SKM-1 (cell line): ENCODE measurements around the gene PKD2L1.
"Not testable (repeated sequence)": the region's sequence is repeated elsewhere in the genome, so short reads cannot be mapped to it uniquely, and the experiment has no call there.

Experiments used
- DNase-seq: peaks from one replicate; lab custom pipeline; 2025; ENCODE audit not compliant: unreplicated experiment; lab: John Stamatoyannopoulos, UW

PKD2L1 gene

DNA sequence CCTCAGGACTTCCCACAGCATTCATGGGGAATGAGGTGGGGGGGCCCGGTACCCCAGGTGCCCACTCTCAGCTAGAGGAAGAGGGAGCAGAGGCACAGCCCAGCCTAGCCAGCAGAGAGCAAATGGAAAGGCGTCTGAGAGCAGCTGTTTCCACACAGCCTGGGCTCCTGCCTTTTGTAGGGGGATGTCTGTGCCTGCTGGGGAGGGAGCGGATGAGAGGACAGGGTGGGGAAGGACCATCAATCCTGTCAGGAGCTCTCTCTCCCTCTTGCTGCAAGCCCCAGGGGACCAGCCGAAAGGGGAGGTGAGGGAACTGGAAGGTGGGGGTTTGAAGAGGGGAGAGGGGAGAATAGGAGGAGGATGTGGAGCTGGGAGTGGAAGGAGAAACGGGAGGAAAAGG lies at the start of gene PKD2L1:
TSS of gene PKD2L1 (minus strand) at position 150 of the 400 bp plus-strand sequence. CDS start at position 25, 125 bp downstream.
- DNase-seq, result no peak

DNA sequence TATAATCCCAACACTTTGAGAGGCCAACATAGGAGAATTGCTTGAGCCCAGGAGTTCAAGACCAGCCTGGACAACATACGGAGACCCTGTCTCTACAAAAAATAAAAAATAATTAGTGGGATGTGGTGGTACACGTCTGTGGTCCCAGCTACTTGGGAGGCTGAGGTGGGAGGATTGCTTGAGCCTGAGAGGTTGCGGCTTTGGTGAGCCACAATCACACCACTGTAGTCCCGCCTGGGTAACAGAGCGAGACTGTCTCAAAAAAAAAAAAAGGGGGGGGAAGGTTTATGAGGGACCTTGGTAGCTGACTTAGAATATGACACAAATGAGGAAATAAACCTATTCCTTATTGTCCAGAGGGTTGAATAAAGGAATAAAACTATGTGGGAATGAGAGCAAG lies 47.8 kb upstream of the PKD2L1 start:
- DNase-seq, result no peak

GRCh38 chr10:100376656-100377055 lies 46.6 kb upstream of the PKD2L1 start:
- DNase-seq, result not testable (repeated sequence)

GRCh38 chr10:100374677-100375353 lies 44.8 kb upstream of the PKD2L1 start:
- DNase-seq, result not testable (repeated sequence)

DNA sequence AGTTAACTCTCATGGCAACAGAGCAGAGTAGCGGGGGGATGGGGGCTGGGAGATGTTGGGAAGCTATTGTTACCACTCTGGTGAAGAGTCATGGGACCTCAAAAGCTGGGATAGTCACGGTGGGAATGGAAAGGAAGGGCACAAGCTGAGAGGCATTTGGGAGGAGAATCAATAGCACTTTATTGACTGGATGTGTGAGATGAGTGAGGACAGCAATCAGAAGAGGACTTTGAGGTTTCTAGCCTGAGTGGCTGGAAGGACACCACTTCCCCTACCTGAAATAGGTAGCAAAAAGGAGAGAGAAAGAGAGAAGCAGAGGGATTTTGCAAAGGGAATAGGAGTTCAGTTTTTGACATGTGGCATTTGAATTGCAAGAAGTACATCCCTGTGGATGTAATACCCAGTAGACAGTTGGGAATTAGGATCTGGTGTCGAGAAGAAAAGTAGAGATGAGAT lies 44.2 kb upstream of the PKD2L1 start:
- DNase-seq, result no peak

DNA sequence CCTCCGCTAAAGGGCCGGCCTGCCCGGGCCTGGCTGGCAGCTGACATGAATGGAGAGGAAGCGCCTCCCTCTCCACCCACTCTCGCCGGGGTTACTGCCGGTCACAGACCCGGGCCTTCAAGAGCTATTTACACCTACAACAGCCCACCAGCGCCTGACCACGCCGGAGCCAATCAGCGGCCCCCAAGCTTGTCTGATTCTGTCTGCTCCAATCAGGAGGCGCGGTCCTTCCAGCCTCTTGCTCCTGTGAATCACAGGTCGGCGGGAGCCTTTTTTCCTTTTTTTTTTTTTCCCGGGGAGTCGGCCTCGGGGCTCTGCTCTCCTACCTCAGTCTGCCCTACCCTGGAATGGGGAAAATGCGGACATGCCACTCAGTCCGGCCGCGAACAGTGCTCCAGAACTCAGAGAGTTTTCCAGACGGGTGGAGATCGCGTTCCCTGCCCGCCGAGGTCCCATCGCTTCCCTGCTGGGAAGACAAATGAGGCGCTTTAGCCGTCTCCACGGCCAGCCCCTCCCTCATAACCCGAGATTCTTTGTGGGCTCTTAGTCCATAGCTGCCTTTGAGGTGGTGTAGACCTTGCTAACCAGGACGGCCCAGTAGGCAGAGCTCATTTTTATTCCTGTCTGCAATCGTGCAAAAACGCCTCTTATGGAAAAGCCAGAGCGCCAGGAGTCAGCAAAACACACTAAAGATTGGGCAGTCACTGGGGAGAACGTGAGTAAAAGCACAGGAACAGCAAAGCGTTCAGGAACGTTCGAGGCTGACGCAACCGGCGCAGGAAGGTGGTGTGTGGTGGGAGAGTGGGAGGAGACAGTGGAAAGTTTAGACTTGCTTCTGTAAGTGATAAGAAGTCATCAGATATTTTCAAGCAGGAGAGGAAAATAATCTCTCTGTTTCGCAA lies 43.5 kb upstream of the PKD2L1 start:
- DNase-seq, result peak; percentile 86

DNA sequence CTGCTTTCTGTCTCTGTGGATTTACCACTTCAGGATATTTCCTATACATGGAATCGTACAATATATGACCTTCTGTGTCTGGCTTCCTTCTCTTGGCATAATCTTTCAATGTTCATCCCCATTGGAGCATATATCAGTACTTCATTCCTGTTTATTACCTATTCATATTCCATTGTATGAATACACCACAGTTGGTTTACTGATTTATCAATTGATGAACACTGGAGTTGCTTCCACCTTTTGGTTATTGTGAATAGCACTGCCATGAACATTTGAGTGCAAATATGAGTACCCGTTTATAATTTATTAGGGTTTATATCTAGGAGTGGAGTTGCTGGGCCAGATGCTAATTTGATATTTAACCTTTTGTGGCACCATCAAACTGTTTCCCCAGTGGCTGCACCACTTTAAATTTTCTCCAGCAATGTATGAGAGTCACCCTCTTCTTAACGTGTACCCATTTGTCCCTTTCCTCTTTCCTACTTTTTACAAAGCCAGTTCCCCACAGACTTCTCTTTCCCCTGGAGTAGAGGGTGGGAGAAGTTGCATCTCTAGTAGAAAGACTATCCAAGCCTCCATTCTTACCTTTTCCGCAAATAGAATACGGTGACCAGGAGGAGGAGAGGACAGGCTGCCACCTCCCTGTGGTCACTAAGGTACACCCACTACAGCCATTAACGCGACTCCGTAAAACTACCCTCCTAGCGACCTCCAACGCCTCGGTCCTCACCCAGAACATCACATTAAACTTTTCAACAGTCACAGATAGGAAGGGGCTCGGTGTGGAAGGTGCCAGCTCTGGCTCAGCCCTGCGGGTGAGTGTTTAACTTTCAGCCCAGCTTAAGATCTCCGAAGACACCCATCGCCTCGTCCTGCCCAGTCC lies 42.6 kb upstream of the PKD2L1 start:
- no peak for DNase-seq

DNA sequence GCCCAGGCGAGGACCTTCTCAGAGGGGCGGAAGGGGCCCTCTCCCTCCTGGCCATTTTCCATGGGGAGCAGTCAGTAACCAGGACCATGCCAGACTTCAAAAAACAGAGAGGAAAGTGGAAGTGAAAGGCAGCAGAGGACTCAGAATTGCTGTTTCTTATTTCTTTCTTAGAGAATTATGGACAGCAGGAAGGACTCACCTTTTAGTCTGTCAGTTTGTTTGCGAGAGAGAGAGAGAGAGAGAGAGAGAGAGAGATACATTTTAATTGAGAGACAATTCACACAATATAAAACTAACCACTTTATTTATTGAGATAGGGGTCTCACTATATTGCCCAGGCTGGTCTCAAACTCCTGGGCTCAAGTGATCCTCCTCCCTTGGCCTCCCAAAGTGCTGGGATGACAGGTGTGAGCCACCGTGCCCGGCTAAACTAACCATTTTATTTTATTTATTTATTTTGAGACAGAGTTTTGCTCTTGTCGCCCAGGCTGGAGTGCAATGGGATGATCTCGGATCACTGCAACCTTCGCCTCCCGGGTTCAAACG lies 41.5 kb upstream of the PKD2L1 start:
- DNase-seq, result no peak

- peak; percentile 45 for DNase-seq
Measured at GRCh38 chr10:100370714-100371481, 40.9 kb upstream of the PKD2L1 start.

- no peak for DNase-seq
Measured at GRCh38 chr10:100368721-100369120, 38.7 kb upstream of the PKD2L1 start.

- no peak for DNase-seq
Measured at GRCh38 chr10:100364735-100365391, 34.8 kb upstream of the PKD2L1 start.

- no peak for DNase-seq
Measured at GRCh38 chr10:100364175-100364574, 34.1 kb upstream of the PKD2L1 start.

- DNase-seq, result no peak
Measured at GRCh38 chr10:100362570-100363496, 32.8 kb upstream of the PKD2L1 start.

GRCh38 chr10:100360234-100360633 lies 30.2 kb upstream of the PKD2L1 start:
- no peak for DNase-seq

DNA sequence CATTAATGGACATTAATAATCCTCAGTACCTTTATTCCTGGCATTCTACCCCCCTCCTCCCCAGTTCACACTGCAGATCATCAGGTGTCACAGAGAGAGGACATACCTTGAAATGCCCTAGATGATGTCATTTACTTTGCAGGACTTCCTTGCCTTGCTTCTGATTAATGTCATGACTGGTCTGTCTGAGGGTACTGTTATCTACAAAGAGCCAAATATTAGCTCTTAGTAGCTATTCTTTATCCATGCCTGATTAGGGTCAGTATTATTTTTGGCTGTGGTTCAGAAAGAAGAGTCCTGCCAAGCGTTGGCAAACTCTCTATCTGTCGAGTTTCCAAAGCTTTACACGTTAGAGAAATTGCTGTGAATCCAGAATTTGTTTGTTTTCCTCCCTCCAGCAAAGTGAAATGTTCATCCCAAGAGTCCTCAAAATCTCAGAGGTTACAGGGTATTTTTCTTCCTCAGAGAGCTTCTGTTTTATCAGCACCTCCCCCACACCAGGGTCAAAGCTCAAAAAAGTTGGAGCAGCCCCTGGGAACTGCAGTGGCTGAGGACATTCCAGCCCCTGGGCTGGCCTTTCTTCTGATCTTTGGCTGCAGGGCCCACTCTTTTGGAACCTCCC lies 29.6 kb upstream of the PKD2L1 start:
- no peak for DNase-seq

DNA sequence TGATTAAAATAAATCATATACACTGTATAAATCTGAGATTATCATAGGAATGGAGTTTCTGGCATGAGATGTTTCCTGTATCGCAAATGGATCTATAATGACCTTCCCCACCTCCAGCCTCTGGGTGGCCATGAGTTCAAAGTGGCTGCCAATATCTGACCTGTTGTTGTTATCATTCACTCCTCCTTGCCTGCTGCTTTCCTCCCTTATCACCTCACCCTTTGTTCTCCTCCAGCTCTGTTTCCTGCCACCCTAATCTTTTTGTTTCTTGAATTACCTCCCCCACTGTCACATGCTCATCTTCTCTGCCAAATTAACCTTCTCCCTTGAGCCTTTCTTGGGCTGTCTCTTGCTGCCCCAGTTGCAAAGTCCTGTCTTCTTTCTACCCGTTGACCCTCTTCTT lies 29.0 kb upstream of the PKD2L1 start:
- no peak for DNase-seq

DNA sequence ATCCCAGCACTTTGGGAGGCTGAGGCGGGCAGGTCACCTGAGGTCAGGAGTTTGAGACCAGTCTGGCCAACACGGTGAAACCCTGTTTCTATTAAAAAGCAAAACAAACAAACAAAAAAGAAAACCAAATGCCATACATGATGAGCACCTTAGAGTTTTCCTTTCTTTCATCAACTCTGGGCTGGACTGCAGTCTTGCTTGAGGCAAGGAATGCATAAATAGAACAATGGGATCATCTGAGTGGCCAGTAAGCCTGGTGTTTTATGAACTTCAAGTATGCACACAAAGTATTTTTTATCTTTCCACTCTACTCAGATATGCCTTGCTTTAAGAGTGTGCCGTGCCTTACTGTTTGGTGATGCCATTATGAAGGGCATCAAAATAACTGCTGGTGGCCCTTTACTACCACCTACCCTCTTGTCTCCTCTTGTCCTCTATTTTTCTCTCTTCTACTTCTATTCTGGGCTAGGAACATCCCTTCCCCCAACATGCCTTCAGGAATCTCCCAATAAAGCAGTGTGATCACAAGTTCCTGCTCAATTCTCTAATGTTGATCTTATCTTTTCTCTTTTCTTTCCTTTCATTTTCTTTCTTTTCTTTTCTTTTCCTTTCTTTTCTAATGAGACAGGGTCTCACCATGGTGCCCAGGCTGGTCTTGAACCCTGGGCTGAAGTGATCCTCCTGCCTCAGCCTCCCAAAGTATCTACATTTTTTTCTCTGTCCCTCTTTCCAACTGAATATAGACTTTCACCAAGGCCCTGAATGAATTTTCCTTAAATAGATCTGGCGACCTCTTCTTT lies 27.2 kb upstream of the PKD2L1 start:
- no peak for DNase-seq
